IPS-NIHi11 (cell line): Measurements from ENCODE around the gene CMSS1.

Source experiments
- DNase-seq: peaks from one replicate; pipeline ENCODE4 v3.0.0; 2012; ENCODE audit warnings: mixed read lengths, low spot score

CMSS1 gene

DNA sequence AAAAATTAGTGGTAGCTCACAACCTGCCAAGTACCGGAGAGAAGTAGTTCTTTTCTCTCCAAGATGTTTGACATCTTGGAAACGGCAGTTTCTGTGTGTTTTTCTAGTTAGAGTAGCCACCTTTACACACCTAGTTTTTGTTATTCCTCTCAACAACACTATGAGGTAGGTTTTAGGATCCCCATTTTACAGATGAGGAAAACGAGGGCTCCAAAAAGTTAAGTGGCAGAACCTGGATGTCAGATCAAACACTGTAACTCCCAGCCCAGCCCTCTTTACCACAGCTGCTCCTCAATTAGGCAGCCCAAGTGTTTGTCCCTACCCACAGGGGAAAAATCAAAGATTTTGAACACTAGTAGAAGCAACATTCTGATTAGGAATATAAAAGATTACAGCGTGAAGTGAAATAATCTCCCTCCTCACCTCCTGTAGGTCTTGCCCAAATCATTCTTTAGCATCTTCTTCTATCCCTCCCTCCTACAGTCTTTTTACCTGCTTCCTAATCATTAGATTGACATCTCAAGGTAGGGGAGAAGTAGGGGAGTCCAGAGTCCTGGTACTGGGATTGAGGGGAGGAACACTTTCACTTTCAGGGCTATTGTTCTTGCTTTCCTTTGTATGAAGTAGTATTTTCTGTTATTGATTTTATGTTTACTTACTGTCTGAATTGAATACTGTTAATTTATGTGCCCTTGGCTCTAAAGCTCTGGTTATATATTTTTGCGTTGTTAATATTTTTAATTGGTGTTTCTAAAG lies 142.6 kb downstream of the CMSS1 start:
- DNase-seq, result no peak

DNA sequence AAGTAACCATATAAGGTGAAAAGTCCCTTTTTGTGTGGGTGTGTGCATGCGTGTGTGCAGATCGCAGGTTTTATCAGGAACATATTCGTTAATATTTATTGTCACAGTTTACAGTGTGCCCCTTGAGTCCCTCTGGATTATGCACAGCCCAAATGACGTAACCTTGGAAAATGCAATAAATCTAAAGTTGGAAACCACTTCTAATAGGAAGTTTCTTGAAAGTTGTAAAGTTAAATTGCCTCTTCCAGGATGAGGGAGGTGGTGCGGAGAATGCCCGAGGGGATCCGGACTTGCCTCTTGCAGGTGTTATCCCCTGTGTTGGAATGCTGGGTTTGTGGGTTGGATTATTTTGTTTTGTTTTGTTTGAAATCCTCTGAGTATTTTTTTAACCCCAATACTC lies 143.3 kb downstream of the CMSS1 start:
- no peak for DNase-seq

DNA sequence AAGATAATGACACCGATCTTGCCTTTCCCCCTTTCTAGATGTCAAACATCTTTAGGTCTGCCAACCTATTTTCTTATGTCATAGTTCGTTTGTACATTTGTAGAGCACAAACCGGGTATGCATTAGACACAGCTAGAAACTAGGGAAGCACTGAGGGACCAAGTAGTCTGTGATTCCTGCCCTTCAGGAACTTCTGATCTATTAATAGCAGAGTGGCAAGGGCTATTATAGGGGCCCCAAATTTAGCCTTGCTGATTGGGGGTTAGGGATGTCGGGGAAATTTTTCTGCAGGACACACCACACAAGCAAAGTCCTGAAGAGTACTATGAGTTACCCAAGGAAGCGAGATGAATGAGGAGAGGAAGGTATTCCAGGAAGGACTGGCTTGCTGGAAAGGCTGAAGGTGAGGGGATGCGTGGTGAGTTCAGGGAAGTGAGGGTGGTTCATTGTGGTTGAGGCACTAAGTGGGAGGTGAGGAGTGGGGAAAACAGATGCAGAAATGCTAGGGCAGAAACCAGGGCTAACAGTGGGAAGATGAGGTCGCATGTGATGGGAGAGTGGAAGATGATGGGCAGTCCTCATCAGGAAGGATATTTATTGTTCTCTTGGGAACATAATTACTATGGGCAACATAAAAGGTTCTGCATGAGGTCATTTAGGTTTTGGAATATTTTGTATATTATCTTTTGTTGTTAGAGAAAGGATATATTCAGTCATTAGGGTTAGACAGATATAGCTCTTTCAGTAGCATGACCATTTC lies 144.3 kb downstream of the CMSS1 start:
- no peak for DNase-seq

DNA sequence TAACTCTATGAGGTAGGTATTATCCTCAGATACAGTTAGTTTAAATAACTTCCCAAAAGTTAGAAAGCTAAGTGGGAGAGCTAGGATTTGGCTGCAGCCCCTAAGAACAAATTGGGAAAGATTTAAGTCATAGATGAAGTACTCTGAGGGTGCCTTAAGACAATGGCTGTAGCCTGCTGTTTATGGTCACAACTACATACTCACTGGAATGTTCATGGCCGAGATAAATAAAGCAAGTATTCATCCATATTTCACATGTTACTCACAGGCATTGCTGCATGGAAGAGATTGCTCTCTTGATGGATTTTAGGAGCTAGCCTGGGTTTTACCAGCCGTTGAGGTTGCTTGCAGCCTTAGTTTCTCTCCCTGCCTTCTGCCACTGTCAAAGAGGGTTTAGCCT lies 145.0 kb downstream of the CMSS1 start:
- no peak for DNase-seq

DNA sequence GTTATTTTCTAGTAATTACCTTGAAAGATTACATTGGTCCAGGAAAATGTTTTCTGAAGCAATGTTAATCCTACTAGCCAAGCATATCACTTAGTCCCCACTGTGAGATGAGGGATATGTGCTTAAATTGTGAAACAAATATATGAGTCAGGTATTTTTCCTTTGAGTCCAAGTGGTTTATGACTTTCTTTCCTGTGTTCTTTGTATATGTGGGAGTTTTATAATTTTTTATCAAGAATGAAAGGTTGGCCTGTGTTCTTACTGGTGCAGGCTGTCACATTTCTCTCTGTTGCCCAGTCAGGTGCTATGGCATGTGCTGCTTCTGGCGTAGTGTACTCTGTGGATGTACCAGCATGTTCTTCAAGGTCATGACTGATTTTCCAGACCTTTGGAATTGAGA lies 147.4 kb downstream of the CMSS1 start:
- DNase-seq, result no peak

DNA sequence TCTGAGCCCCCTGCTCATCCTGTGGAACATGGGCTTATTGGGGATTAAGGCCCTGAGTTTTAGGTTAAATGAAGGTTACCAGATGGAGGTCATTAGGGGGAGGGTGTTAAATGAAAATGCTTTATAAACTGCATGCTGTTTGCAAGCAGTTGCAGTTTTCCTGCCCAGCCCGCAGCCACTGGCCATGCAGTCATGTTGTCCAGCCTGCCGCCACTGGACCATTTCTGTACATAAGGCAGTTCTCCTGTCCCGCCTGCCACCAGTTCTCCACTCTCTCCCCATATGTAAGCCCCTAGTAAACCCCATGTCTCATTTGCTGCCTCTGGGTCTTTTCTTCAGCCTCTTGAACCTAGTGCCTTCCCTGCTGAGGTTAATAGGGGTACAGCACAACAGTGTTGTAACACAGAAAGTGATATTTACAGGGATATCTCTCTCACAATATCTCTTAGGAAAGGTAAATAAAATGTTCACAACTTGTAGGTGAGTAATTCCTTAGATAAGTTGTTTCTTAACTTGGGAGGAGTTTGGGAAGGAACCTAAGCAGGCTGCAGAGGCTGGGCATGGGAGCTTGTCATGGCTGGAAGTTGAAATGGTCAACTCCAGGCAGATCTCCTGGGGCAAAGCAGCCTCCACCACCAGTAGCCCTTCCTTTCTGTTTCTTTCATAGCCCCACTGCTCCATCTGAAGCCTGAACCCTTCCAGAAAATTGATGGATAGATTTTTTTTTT lies 148.2 kb downstream of the CMSS1 start:
- no peak for DNase-seq

DNA sequence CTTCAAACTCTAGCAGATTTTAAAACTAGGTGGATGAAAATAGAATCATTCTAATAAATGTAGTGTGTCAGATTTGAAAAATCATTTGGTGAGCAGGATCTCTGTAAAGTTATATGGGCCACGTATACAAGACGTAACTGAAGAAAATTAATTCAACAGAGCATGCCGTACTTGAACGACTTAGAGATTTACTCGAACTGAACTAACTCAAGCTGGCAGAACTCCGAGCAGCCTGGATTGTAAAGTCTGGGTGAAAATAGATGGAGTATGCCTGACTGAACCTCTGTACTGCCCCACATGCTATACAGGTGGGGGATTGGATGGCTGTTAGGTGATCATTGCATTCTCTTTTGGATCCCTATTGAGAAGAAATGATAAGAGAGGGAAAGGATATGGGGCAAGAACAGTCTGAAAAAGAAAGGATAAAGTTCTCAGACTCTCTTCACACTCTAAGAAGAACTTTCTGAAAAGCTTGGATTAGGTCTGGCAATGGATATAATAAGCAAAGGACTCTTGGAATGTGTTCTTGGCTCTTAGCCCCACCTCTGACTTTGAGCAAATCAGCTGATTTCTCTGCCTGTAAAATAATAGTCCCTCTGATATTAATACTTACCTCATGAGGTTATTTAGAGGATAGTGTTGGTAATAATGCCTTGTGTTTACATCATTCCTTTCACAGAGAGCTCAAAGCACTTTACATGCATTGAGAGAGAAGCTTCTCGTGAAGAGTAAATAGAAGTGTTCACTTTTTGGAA lies 149.2 kb downstream of the CMSS1 start:
- DNase-seq, result no peak

DNA sequence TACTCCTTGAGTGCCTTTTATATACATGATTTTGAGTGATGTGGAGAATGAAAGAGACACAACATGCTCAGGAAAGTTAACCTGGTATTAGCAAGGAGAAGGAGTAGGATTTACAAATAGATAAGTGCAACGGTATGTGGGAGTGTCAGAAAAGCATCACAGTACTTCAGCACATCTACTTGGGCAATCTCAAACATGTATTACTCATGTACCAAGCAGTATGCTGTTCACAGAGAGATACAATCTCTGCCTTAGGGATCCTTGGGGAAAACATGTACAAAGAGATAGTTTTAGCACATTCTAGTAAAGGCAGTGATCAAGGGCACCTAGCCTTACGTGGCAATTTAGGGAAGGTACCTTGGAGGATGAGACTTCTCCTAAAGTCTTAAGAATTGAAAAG lies 150.1 kb downstream of the CMSS1 start:
- no peak for DNase-seq

DNA sequence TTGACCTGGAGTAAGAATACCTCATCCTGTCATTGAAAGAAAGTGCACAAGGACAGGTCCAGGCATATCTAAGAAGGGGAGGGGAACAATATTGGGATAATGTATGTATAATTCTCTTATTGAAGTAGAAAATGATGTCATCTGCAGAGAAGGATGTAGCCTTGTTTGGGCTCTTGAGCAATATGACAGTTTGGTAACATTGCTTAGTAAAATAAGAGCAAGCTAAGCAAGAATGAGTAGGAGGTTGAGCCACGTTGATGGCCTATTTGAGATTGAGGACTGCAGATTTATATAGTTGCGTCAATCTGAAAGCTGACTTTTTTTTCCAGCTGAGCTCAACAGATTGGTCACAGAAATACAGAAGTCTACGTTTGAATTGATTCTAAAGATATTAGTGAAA lies 151.5 kb downstream of the CMSS1 start:
- DNase-seq, result no peak

DNA sequence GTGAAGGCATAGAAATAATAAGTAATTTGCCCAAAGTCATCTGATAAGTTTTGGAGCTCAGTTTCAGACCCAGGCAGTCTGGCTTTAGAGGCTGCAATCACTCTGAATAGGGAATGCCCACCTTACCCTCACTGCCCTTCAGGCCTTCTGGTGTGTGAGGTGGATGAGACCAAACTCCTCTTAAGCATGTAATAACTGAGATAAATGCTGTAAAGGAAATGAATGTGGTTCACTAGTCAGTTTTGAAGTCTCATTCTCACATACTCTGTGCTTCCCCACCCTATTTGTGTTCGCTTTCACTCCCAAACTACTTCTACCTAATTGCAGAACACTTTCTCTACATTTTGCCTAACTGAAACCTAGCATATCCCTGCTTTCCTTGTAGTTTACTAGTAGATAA lies 152.5 kb downstream of the CMSS1 start:
- no peak for DNase-seq

DNA sequence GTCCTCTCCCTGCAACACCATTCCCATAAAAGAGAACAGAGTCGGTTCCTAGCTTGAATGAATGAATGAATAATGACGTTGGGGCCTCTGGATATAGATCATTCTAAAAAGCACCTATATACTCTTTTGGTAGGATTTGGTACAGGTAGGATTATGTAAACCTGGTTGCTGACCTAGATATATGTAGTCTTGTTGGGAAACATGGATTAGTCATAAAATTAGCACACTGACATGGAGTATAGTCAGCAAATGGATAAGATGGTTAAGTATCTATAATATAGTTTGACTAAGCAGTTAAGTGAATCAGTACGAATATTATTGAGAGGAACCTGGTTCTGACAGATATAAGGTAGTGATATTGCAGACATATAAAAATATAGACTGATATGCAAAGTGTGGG lies 154.1 kb downstream of the CMSS1 start:
- no peak for DNase-seq

DNA sequence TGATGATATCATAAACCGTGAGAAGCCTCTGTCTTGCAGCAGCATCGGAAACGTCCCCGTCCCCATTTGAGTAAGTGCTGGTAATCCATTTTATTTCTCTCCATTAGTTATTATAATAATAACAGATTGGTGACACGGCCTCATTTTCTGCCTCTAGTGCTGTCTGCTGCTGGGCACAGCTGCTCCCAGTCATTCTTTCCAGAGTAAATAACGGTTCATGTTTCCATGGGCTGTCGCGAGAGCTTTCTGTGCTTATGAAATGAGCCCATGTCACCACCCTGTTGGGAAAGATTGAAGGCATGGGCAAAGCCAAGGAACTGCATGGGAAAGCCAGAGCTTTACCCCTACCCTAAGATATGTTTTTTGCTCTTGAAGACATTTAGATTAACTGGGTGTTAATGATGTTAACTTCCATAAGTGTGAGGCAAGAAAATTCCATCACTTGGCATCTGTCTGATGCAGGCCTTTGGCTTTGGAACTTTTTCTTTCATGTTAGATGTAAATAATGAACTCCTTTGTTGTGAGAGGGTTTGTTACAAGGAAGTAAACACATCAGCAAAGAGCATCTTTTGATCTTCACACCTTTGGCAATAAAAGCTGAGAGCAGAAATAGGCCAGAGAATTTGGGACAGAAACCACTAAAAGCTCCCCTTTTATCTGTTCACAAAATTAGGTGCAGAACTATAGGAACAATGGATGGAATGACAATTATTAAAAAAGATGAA lies 154.9 kb downstream of the CMSS1 start:
- DNase-seq, result no peak

DNA sequence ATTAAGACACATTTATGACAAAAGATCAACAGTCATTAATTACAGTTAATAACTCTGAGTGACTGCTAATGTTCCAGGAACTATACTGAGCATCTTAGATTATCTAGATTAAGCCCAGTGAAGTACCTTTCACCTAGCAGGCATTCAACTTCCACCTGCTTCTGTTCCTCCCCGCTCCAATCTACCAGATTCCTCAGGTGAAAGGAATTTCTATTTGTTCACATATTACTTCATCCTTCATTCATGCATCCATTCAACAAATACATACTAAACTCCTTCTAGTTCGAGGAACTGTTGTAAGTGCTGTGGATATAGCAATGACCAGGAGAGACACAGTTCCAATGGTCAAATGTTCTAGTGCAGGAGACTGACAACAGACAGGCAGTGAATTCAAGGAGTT lies 157.3 kb downstream of the CMSS1 start:
- DNase-seq, result no peak

DNA sequence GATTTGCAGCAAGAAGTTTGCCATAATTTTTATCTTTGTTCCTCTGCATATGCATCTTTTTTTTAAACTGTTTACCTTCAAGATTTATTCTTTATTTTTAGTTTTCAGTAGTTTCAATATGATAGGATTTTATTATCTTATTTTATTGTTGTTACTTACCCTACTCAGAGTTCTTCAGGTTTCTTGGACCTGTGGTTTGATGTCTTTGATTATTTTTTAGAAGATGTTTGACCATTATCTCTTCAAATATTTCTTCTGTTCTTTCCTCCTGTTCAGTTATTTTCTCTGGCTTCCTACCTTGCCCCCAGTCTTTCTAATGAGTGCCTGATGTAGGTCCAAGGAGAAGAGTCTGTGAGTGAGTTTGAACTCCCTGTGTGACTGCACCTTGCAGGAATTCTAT lies 158.9 kb downstream of the CMSS1 start:
- DNase-seq, result no peak

DNA sequence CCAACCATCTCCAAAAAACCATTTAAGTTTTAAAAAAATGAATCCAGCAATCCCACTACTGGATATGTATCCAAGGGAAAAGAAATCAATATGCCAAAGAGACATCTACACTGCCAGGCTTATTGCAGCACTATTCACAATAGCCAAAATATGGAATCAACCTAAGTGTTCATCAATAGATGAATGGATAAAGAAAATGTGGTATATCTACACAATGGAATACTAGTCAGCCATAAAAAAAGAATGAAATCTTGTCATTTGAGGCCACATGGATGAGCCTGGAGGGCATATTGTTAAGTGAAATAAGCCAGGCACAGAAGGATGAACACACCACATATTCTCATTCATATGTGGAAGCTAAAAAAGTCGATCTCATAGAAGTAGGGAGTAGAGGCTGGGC lies 160.6 kb downstream of the CMSS1 start:
- DNase-seq, result no peak

DNA sequence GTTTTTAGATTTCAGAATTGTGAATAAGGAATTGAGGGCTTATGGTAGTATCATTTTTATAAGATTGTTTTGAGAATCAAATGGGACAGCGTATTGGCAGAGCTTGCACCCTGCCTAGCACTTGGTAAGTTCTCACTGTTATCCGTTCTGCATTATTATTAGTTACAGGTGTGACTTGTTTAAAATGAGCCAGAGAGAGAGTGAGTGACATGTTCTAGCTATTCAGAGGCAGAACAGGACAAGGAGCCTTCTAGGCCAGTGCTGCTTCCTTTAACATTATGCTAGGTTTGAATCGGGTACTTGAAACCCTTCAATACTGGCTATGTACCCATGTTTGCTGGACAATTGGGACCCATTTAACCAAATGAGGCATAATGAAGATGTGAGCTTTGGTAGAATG lies 162.9 kb downstream of the CMSS1 start:
- DNase-seq, result no peak

DNA sequence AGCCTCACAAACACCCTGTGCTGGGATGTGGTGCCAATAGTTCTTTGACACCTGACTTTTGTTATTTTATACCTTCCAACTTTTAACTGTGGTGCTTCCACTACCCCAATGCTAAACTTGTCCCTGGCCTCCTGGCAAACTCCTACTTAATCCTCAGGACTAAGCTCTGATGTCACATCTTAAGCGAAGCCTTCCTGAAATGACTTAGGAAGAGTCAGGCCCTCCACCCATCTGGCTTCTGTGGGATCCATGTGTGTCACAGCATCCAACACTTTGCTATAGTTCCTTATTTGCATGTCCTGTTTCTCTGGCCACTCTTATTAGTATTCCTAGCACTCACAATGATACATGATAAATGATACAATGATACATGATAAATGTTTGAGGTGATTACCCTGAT lies 163.5 kb downstream of the CMSS1 start:
- no peak for DNase-seq

DNA sequence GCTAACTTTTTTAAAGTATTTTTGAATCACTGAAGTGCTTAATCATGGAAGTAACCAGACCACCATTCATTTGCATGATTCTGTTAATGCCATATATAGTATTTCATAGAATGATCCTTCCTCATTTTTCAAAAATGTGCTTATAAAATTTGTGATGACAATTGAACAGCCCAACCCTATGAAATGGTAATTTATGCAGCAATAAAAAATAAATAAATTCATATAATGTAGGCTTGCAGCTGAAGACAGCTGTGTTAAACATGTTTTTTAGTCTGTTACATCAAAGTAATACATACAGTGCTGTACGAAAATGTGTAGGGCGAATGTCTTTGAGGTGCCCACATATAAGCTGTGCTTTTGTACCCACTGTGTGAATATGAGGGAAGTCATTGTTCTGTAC lies 165.0 kb downstream of the CMSS1 start:
- no peak for DNase-seq

DNA sequence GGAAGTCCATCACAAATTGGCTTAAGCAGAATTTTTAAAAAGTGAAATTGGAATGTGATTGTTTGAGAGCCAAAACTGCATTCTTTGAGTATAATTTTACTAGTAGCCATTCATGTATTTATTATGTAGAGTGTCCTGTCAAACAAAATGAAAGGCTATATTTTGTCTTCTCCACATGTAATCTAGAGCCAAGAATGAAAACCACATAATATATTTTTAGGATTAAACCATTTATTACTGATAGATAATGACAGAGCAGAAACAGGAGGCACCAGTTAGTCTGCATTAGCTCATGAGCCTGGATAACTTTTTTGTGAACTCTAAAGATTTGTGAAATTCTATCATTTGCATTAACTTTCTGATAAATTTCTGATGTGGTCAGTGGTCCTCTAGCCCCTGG lies 166.5 kb downstream of the CMSS1 start:
- DNase-seq, result no peak

DNA sequence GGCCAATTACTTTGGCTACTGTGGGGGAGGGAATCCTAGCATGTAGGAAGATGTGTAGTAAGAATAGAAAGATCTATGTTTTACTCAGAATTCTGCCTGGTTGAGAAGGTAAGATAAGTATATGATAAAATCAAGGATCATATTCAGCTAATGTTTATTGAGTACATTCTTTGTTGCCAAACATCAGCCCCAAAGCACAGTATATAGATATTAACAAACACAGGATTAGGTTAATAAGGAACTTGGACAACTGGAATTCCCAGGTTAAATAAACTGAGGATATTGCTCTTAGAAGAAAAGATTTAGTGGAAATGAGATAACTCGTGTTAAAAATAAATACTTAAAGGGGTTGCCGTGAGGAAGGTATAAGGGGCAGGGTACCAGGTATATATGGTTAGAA lies 167.0 kb downstream of the CMSS1 start:
- no peak for DNase-seq

DNA sequence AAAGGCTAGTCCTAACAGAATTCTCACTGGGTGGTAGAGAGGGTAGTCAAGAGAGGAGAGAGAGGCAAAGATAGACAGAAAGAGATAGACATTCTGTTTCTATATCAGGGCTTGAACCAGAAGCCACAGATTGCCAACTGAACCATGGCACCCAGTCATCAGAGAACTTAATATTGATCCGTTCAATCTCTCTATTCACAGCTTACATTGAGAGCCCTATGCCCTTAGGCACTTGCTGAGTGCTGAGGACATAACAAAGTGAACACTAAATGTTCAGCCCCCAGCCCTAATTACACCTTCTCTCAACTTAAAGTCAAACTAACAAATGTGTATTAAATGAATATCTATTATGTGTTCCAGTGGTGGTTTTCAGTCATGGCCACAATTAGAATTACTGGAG lies 172.5 kb downstream of the CMSS1 start:
- no peak for DNase-seq

DNA sequence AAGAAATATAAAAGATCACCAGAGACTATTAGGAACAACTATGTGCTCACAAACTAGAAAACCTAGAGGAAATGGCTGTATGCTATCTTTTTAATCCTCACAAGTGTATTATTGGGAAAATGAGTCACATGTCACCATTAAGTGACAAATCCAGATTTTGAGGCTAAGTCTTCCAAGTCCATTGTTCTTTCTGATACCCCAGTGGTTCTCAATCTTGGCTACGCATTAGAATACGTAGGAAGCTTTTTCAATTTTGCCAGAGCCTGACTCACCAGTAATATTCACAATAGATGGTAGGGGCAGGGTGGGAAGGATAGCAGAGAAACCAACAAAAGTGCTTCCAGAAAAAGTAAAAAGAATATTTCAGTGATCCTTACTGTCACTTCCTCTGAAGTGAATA lies 179.6 kb downstream of the CMSS1 start:
- no peak for DNase-seq
